GM19468 (cell line): Measurements from ENCODE around the gene OR6P1.

ENCODE experiments used
- ATAC-seq: cut with Tn5 transposase; IDR thresholded peaks from one replicate; pipeline ENCODE4 v1.9.1; 2021; ENCODE audit warnings: mild to moderate bottlenecking, moderate library complexity, moderate number of reproducible peaks; ENCODE audit not compliant: unreplicated experiment; ENCODE audit errors: extremely low read depth

OR6P1 gene

GRCh38 chr1:158520955-158521665 is 49.3 kb downstream of the OR6P1 start:
- ATAC-seq, result no peak

GRCh38 chr1:158520021-158520420 is 50.4 kb downstream of the OR6P1 start:
- ATAC-seq, result no peak

- no peak for ATAC-seq
These were observed 53.4 kb downstream of the OR6P1 start for GRCh38 chr1:158516966-158517365.
